Dendritic cell treated with granulocyte-macrophage colony-stimulating factor and Interleukin-4, amounts not matched to agents 40 ng/mL and 50 ng/mL, for 4 days (primary cell): Measurements from ENCODE around the gene WTAP.

Source experiments
- H3K27ac Mint-ChIP-seq: one replicate; pipeline ENCODE4 v1.8.0; 2022; ENCODE audit warnings: mild to moderate bottlenecking, mixed read lengths
- H3K27me3 Mint-ChIP-seq: one replicate; pipeline ENCODE4 v1.8.0; 2022; ENCODE audit warnings: mild to moderate bottlenecking, mixed read lengths
- H3K36me3 Mint-ChIP-seq: one replicate; pipeline ENCODE4 v1.8.0; 2022; ENCODE audit warnings: low read depth, mixed read lengths
- H3K4me1 Mint-ChIP-seq: one replicate; pipeline ENCODE4 v1.8.0; 2022; ENCODE audit warnings: low read depth, mixed read lengths
- H3K4me3 Mint-ChIP-seq: one replicate; pipeline ENCODE4 v1.8.0; 2022; ENCODE audit warnings: mild to moderate bottlenecking, moderate library complexity, mixed read lengths
- H3K9me3 Mint-ChIP-seq: one replicate; pipeline ENCODE4 v1.8.0; 2022; ENCODE audit warnings: mixed read lengths
- intact Hi-C: fragments of 100-400 bp; cut with micrococcal nuclease; formaldehyde crosslinking; loops from one replicate; pipeline ENCODE4 v1.15.0; 2022

WTAP gene

GRCh38 chr6:159804504-159804903 is 77.2 kb downstream of the WTAP start:
- peaks cover 4% of the 10 kb centered on the region for H3K9me3 Mint-ChIP-seq

DNA sequence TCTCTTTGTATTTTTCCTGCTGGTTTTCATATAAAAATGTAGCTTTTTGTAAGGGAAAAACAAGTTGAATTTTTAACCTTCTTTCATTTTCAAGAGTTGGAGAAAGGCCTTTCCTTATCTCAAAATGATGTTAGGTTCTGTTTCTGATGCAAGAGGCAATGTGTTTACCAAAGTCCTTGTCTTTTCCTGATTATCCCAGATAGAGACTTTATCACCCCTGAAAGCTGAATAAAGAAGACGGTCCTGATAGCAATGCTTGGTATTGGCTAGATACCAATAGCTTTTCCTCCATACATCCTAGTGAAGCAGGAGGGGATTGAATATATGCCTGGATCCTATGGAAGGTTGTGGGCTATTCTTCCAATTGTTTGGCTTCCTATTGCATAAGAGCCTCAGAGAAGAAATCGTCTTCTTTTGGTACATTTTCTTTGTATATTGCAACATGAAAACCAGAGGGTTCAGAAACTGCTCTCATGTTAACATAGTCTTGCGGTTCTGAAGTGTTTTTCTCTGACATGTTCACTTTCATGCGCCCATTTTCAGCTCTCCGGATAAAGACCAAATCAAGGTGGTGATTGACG is 78.2 kb downstream of the WTAP start:
- H3K4me1 Mint-ChIP-seq = peaks cover 9% of the 10 kb centered on the region
- no peak overlapping the region for H3K27ac Mint-ChIP-seq
- no peaks in the 10 kb centered on the region for H3K9me3 Mint-ChIP-seq
- no peaks in the 10 kb centered on the region for H3K36me3 Mint-ChIP-seq
- no peak overlapping the region for H3K4me3 Mint-ChIP-seq
- no peaks in the 10 kb centered on the region for H3K27me3 Mint-ChIP-seq
- intact Hi-C loops = no loop called here

More at GRCh38 chr6:159804504-159804903, 77.2 kb downstream of the WTAP start:
- Mint-ChIP-seq H3K36me3 (peaks cover 10% of the 10 kb centered on the region), H3K27me3 (no peaks in the 10 kb centered on the region), H3K4me1 (peaks cover 8% of the 10 kb centered on the region), H3K27ac (no peak overlapping the region), H3K4me3 (no peak overlapping the region)
- intact Hi-C loops = no loop called here
